Measurements from ENCODE around the gene AUTS2. TPM values are rescaled to one million over a fixed set of nuclear protein-coding genes. Genes with fewer than 3 reads are reported as not detected.
A peak's percentile ranks its signal among the peaks of the same experiment; 100 is the strongest.

AUTS2 gene
- total RNA-seq, 1 experiment from 2014 or later: 4.2 TPM

DNA sequence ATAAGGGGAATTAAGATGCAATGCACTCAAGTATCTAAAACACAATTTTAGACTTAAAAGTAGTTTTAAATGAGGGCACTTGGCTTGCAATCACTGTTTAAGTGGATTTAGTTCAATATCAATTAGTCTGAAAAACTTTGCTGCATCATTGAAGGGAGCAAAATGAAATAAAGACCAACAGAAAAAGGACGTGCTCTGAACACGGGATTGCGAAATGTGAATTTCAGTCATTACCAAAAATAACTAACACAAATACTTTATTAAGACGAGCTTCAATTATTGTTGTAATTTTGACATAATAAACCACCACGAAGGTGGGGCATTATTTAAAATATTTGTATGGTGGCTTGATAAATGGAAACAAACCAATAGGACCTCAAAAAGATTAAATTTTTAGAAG lies 1171.9 kb downstream of the AUTS2 start:
- DNase-seq (ENCODE audit: low spot score): no peak

DNA sequence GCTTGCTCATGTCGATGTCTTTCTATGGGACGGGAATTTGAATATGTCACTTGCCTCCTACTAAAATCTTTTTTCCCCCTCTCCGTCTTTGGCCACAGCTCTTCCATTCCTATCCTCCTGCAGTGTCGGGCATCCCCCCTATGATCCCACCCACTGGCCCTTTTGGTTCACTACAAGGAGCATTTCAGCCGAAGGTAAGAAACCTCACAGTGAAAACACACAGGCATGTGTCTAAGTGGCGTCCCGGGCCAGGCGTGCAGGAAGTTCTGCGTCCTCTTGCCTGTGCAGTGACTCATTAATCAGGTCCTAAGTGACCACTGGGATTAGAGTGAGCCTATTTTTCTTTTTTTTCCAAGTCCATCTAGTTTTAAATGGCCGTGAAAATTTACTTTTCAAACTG lies 1173.2 kb downstream of the AUTS2 start:
- DNase-seq (ENCODE audit: low spot score): no peak

DNA sequence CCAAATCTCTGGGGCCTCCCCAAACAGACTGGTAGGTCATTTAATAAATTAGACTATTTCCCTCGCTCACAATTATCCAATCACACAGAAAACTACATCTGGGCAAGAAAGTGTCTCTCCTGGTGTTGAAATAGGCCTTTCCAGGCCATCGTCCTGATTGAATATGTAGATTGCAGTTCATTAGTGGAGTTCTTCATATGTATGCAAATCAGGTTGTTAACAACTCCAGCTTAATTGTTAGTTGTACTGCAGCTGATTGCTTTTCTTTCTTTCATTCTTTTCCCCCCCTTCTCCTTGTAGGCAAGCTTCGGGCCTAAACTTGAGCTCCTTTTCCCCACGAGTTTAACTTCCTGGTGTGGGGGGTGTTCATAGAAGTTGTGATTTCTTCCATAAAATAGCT lies 1174.6 kb downstream of the AUTS2 start:
- DNase-seq (ENCODE audit: low spot score): no peak

DNA sequence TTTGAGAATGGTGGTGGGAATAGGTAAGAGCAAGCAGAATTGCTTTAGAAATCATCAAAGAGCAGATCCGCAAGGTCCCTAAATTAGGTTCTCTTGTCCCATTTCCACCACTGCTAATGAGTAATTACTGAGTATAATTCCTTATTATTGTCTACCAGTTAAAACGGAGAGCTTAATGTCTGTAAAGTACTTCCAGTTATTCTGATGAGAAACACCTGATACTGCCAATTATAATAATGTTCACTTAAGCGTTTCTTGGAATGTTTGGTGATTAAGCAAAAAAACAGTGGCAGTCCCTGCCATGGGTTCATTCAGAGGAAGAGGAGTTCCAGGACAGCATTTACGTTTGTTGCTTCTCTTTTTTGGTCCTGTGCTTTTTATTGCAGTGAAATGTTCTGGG lies 1175.1 kb downstream of the AUTS2 start:
- DNase-seq (ENCODE audit: low spot score): no peak

DNA sequence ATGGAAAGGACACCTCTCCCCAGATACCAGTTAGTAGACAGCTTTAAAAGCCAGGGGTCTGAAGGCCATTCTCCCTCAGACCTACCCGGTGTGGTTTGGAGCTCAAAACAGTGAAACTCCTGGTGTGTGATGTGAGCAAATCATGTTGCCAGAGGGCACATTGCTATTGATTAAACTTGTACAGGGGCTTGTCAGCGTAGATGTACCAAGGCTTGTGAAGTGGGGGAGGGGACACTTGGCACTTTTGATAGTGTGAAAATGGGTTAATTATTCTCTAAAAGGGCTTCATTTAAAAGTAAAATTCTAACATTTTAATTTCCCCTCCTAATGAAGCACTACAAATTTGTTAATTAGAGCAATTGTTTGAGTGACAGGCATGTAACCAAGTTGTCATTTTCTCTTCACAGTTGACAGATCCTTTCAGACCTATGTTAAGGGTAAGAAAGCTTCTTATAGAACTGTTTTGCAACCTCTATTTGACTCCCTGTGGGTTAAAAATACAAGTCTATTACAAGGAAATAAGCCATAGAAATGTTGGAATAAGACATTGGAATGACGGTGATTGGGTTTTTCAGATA lies 1176.8 kb downstream of the AUTS2 start:
- DNase-seq (ENCODE audit: low spot score): no peak

DNA sequence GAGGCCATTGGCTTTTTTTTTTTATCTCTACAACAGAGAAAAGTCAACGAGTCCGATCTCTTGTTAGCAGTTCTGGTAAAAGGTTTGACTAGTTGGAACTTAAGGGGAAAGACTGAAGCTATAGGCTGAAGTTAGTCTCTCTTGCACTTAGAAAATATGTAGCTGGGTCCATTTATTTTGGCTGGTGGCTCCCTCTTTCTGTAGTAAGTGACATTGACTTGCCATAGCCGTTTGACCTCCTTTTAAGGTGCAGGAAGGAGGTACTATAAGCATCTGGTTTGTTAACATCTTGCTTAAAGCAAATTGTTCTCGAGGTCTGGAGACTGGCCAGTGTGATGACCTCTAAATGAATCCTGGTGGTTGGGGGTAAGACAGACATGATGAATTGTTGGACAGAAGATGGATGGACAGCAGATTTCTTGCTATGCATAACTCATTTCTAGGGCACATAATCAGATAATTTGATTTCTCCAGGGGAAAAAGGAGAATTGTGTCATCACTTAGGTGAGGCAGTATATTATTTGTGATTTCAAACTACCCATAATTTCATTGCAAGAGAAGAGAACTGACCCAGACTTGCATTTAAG lies 1177.4 kb downstream of the AUTS2 start:
- peak; percentile 17 for DNase-seq (ENCODE audit: low spot score)

DNA sequence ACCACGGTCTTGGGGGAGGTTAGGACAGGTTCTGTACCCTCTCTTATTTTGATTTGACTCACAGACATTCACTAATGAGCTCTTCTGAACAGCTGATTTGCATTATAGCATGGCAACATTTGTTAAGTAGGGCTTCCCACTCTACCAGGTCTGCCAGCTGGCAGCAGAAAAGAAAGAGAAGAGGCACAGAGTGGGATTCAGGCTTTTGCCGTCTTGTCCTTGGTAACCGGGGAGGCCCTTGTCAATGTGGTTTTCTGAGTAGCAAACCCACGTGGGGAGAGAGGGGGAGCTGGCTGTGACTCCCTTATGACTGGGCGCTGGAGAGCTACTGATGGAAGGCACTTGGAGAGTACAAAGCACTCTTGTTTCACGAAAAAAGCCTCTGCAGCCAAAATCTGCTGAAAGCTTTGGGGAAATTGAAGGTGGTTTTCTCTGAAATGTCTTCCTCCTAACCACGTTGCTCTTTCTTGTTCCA lies 1178.4 kb downstream of the AUTS2 start:
- DNase-seq (ENCODE audit: low spot score): no peak

DNA sequence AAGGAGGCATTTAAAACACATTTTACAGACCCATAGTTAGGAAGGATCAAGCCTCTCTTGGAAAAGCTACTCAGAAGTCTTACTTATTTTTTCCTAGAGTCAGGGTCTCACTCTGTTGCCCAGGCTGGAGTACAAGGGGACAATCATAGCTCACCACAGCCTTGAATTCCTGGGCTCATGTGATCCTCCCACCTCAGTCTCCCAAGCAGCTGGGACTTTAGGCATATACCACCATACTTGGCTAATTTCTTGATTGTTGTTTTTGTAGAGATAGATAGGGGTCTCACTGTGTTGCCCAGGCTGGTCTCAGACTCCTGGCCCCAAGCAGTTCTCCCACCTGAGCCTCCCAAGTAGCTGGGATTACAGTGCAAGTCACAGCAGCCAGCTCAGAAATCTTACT lies 1179.0 kb downstream of the AUTS2 start:
- DNase-seq (ENCODE audit: low spot score): no peak

DNA sequence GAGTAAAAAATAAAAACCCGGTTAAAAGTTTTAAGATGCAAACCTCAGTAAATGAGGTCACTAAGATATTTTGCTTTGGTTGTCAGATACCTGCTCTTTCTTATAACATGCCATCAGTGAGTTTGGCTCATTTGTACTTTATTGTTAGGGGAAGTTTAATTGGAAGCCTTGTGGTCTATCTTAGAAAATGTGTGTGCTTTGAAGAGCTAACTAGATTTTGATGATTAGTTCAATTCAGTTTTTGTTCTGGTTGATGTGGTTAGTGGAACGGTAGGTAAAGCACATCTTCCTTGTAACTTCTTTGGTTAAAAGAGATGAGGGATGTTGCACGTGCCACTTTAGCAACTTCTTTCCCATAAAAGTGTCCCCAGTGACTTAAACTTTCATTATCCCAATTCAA lies 1180.3 kb downstream of the AUTS2 start:
- DNase-seq (ENCODE audit: low spot score): no peak

DNA sequence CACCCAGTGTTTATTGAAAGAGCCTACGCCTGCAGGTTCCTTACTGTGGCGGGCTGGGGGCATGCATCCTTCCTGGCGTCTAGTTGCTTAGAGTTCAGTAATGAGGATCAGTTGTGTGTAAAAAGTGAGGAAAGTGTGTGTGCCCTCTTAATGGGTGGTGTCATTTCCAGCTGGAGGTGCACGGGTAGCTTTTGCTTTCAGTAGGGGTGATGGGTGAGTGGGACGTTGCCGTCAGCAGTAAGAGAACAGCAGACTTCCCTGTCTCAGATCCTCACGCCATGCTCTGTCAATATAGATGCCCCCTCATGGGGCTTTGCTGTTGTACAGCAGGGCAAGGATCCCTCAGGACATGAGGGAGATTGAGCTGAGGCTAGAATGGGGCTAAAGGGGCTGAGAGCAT lies 1181.0 kb downstream of the AUTS2 start:
- DNase-seq (ENCODE audit: low spot score): no peak

DNA sequence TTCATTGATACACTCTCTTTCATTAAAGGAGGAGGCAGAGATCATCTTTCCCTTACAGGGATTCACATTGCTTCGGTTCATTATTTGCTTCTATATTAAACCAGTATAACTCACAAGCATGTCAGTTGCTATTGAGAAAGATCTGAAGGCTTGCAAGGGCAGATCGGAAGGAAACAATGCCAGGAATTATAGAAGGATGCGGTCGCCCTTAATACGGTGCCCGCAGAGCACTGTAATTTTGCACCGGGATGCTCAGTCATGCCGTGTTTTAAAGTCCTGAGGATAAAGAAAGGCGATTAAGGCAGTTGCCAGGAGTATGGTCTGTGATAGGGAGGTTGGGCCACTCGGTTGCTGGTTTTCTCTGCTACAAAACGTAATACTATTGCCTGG lies 1183.6 kb downstream of the AUTS2 start:
- no peak for DNase-seq (ENCODE audit: low spot score)

DNA sequence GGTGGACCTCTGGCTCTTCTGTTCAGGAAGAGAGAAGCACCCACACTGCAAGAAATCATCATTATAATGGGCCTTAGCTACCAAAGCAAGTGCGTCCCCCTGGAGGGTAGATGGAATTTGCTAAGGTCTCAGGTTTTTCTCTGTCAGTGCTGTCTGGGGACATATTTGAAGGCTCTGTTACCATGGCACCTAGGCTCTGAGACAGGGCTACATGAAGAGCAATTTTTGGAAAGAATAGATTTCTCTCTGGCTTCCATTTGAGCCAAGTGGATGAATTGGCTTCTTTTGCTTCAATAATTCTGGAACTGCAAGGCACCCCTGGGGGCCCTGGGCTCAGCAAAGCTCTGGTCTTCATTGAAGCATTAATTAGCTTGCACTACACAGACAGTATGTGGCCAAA lies 1184.5 kb downstream of the AUTS2 start:
- DNase-seq (ENCODE audit: low spot score): no peak

DNA sequence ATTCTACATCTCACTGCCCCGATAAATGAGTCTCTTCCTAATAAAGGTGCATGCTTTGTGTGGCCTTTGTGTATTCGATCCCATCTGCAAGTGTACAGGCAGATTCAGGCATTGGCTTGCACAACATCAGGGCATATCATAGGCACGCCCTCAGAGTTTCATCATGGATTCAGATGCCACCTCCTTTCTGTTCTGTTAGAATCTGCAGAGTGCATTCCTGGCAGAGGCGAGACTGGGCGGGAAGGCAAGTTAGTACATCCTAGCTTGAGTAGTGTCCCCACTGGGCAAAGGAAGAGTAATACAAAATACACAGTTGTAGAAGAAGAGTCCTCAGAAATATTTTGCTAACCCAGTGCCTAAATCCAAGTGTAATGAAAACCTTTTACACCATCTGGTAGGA lies 1187.2 kb downstream of the AUTS2 start:
- DNase-seq (ENCODE audit: low spot score): peak; percentile 16

DNA sequence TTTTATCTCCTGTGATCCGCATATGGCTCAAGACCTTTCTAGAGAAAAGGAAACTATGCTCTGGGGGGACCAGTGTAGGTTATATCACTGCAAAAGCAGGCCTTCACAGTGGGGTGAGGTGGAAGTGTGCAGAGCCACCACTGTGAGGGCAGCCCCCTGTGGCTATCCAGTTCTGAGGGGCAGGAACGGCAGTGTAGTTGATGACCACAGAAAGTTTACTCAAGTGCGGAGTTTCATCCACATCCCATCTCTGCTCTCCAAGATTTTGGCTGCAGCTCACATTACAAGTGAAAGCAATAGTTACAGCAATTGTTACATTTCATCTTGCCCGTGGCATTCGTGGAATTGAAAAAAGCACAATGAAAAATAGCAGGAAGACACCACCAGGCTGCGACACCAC lies 1187.8 kb downstream of the AUTS2 start:
- DNase-seq (ENCODE audit: low spot score): no peak

DNA sequence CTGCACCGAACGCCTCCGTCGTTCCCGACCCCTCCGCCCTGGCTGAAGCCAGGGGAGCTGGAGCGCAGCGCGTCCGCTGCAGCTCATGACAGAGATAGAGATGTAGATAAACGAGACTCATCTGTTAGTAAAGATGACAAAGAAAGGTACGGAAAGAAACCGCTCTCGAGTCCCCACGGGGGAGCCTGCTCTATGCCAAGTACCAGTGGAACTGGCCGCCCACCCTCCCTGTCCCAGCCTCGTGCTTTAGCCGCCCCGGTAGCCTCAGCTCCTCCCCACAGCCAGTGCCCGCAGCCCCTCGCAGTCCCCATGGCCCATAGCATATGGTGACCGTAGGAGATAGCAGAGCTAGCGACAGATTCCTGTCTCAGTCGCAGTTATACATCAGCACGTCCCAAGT lies 1189.0 kb downstream of the AUTS2 start:
- no peak for DNase-seq (ENCODE audit: low spot score)

DNA sequence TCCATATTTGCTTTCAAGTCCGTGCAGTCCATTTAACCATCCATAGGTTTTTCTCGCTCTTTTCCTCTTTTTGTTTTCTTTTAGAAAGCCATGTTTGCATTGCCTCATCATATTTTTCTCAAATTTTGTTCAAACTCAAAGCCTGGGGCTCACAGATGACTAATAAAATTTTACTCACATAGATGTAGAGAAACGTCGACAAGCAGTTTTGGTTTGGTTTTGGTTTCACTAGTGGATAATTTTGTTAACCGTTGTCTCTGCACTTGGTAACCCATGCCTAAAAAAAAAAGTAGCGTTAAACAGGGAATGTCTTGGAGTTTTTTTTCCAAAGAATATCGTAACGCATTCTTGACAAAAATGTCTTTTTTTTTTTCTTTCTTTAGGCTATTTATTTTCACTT lies 1189.5 kb downstream of the AUTS2 start:
- no peak for DNase-seq (ENCODE audit: low spot score)

DNA sequence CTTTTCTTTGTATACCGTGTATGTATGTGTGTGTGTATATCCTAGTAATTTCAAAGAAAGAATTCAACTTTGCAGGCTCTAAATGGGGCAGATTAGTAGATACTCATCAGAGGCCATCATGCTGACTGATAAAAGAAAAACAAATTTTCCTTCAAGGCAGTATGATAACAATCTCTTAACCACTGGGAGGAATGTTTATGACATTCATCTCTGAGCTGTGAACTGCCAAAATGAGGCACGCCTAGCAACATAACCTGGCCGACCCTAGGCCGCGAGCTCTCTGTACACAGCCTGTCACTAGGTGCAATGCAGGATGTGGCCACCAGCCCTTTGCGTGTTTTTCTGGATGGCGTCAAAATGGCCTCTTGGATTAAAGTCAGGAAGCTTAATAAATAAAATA lies 1190.0 kb downstream of the AUTS2 start:
- no peak for DNase-seq (ENCODE audit: low spot score)

DNA sequence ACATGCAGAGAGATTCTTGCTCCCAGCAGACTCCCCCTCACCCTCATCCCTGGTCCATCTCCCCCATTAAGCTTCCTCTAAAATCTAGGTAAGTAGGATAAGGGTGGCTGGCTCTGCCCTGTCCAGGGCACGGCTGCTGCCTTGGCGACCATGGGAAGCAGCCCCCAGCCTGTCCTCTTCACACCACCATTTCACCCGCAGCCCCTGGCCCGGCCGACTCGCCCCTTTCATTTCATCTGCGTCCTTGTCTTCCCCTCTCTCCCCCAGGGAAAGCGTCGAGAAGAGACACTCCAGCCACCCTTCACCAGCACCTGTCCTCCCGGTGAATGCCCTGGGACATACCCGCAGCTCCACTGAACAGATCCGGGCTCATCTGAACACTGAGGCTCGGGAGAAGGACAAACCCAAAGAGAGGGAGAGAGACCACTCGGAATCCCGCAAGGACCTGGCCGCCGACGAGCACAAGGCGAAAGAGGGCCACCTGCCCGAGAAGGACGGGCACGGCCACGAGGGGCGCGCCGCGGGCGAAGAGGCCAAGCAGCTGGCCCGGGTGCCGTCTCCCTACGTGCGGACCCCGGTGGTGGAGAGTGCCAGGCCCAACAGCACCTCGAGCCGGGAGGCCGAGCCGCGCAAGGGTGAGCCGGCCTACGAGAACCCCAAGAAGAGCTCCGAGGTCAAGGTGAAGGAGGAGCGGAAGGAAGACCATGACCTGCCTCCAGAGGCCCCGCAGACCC lies 1191.4 kb downstream of the AUTS2 start:
- no peak for DNase-seq (ENCODE audit: low spot score)

DNA sequence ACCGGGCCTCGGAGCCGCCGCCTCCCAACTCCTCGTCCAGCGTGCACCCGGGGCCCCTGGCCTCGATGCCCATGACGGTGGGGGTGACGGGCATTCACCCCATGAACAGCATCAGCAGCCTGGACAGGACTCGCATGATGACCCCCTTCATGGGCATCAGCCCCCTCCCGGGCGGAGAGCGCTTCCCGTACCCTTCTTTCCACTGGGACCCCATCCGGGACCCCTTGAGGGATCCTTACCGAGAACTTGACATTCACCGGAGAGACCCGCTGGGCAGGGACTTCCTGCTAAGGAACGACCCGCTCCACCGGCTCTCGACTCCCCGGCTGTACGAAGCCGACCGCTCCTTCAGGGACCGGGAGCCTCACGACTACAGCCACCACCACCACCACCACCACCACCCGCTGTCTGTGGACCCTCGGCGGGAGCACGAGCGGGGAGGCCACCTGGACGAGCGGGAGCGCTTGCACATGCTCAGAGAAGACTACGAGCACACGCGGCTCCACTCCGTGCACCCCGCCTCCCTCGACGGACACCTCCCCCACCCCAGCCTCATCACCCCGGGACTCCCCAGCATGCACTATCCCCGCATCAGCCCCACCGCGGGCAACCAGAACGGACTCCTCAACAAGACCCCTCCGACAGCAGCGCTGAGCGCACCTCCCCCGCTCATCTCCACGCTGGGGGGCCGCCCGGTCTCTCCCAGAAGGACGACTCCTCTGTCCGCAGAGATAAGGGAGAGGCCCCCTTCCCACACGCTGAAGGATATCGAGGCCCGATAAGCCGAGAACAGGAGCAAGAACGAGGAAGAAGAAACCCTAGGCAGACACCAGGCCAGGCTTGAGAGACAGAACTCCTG lies 1192.2 kb downstream of the AUTS2 start:
- no peak for DNase-seq (ENCODE audit: low spot score)

DNA sequence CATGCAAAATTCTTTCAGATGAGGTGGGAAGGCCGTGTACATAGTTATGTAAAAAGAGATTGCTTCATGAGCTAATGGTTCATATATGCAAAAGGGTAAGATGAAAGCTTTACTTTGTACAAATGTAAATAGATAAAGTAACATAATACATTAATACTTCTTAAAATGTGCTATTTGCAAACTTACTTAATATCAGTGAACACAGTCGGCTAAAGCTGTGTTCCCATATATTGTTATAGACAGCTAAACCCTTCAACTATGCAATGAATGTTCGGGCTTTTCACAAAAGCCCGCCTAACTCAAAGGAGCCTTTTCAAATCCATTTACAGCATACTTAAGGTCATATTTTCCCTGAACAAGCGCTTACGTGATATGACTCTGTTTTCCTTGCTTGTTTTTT lies 1193.1 kb downstream of the AUTS2 start:
- no peak for DNase-seq (ENCODE audit: low spot score)

DNA sequence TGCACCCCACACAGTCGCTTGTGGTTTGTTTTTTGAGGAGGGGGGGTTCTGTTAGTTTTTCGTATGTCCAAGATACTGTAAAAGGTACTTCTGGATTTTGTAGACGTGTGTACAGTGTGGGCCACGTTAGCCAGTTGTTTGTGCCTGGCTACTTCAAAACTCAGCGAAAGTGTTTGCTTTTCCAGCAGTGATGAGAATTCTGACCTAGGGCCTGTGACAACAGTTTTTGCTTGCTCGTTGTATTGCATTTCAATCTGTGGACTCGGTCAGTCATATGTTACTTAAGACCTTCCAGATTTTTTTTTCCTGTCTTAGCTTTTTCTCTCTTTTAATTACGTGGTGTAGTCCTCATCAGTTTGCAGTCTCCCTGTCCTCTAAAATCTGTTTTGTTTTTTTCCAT lies 1194.8 kb downstream of the AUTS2 start:
- no peak for DNase-seq (ENCODE audit: low spot score)

DNA sequence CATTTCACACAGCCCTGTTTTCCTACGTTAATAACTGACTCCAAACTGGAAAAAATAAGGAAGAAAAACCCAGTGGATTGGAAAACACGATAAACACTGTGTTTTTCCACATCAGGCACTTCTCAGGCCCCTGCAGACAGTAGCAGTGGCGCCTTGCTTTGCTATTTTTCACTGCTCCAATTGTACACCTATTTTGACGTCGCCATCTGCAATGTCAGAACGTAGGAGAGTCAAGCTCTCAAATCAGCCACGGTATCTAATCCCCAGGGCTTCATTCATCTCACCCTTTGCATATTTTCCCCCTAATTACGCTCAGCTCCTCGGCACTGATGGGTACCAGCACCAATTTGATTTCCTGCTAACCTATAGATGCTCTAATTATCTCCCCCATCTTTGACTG lies 1195.5 kb downstream of the AUTS2 start:
- DNase-seq (ENCODE audit: low spot score): no peak
